ENCODE measurements around the gene SEC22A.
A peak's percentile ranks its signal among the peaks of the same experiment; 100 is the strongest.

Gene SEC22A

GRCh38 chr3:123246866-123247265, 45.1 kb downstream of the SEC22A start:
- Histone ChIP-seq H3K79me2 (no peaks in the 10 kb centered on the region), H3K36me3 (ENCODE audit: control insufficient read depth, insufficient read depth, low read length) (no peaks in the 10 kb centered on the region), H3K9ac (no peak overlapping the region), H3K27ac (peak overlapping the region; percentile 9), H3K4me1 (peaks cover 26% of the 10 kb centered on the region), H3K4me2 (ENCODE audit: low read length) (peak overlapping the region; percentile 46), H3K27me3 (ENCODE audit: control insufficient read depth, insufficient read depth, low read length) (no peaks in the 10 kb centered on the region), H3K9me3 (ENCODE audit: control insufficient read depth, low read length) (no peaks in the 10 kb centered on the region), H2AFZ (no peak overlapping the region), H3K4me3 (ENCODE audit: low read depth, low read length) (no peak overlapping the region)
- TF ChIP-seq, protein P1, sequence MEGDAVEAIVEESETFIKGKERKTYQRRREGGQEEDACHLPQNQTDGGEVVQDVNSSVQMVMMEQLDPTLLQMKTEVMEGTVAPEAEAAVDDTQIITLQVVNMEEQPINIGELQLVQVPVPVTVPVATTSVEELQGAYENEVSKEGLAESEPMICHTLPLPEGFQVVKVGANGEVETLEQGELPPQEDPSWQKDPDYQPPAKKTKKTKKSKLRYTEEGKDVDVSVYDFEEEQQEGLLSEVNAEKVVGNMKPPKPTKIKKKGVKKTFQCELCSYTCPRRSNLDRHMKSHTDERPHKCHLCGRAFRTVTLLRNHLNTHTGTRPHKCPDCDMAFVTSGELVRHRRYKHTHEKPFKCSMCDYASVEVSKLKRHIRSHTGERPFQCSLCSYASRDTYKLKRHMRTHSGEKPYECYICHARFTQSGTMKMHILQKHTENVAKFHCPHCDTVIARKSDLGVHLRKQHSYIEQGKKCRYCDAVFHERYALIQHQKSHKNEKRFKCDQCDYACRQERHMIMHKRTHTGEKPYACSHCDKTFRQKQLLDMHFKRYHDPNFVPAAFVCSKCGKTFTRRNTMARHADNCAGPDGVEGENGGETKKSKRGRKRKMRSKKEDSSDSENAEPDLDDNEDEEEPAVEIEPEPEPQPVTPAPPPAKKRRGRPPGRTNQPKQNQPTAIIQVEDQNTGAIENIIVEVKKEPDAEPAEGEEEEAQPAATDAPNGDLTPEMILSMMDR (IDR thresholded peaks at IDR 0.05): no peak

GRCh38 chr3:123256256-123256655, 54.5 kb downstream of the SEC22A start:
- H3K4me2 ChIP-seq (ENCODE audit: low read length): no peak overlapping the region
- H2AFZ ChIP-seq: no peak overlapping the region
- H3K79me2 ChIP-seq: no peaks in the 10 kb centered on the region
- TF ChIP-seq, protein P1 (IDR thresholded peaks at IDR 0.05): no peak
- H3K4me1 ChIP-seq: no peaks in the 10 kb centered on the region
- H3K4me3 ChIP-seq (ENCODE audit: low read depth, low read length): no peak overlapping the region
- no peak overlapping the region for H3K9ac ChIP-seq
- no peaks in the 10 kb centered on the region for H3K27me3 ChIP-seq (ENCODE audit: control insufficient read depth, insufficient read depth, low read length)
- no peaks in the 10 kb centered on the region for H3K9me3 ChIP-seq (ENCODE audit: control insufficient read depth, low read length)
- H3K27ac ChIP-seq: no peak overlapping the region
- H3K36me3 ChIP-seq (ENCODE audit: control insufficient read depth, insufficient read depth, low read length): no peaks in the 10 kb centered on the region

DNA sequence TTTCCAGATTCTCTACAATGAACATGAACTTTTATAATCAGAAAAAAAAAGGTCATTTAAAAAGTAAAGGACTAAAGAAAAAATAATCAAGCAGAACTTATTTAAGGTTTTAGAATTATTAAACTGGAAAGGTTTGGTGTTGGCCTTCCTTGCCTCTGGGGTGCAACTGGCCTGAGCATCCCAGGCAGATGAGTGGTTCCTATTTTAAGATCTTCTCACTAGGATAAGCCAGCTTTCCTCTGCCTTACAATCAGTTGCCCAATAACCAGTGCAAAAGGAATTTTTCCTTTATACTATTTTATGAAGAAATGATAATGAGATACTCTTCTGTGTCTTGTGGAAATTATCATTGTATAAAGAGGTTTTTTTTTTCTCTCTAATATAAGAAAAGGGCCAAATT, 56.6 kb downstream of the SEC22A start:
- Histone ChIP-seq H3K4me2 (ENCODE audit: low read length) (no peak overlapping the region), H3K36me3 (ENCODE audit: control insufficient read depth, insufficient read depth, low read length) (no peaks in the 10 kb centered on the region), H3K4me1 (no peaks in the 10 kb centered on the region), H3K4me3 (ENCODE audit: low read depth, low read length) (no peak overlapping the region), H3K27ac (no peak overlapping the region), H3K9ac (no peak overlapping the region), H3K27me3 (ENCODE audit: control insufficient read depth, insufficient read depth, low read length) (no peaks in the 10 kb centered on the region), H3K79me2 (no peaks in the 10 kb centered on the region), H3K9me3 (ENCODE audit: control insufficient read depth, low read length) (no peaks in the 10 kb centered on the region), H2AFZ (no peak overlapping the region)
- TF ChIP-seq, protein P1 (IDR thresholded peaks at IDR 0.05): no peak

GRCh38 chr3:123258811-123259420, 57.2 kb downstream of the SEC22A start:
- Histone ChIP-seq H3K4me2 (ENCODE audit: low read length) (no peak overlapping the region), H3K27me3 (ENCODE audit: control insufficient read depth, insufficient read depth, low read length) (no peaks in the 10 kb centered on the region), H3K9me3 (ENCODE audit: control insufficient read depth, low read length) (no peaks in the 10 kb centered on the region), H3K4me1 (no peaks in the 10 kb centered on the region), H3K27ac (no peak overlapping the region), H3K79me2 (no peaks in the 10 kb centered on the region), H2AFZ (no peak overlapping the region), H3K36me3 (ENCODE audit: control insufficient read depth, insufficient read depth, low read length) (no peaks in the 10 kb centered on the region), H3K4me3 (ENCODE audit: low read depth, low read length) (no peak overlapping the region), H3K9ac (no peak overlapping the region)
- TF ChIP-seq, protein P1 (IDR thresholded peaks at IDR 0.05): peak; percentile 66

GRCh38 chr3:123261666-123262065, 59.9 kb downstream of the SEC22A start:
- TF ChIP-seq, protein P1 (IDR thresholded peaks at IDR 0.05): no peak
- H3K36me3 ChIP-seq (ENCODE audit: control insufficient read depth, insufficient read depth, low read length): no peaks in the 10 kb centered on the region
- no peak overlapping the region for H3K9ac ChIP-seq

More at GRCh38 chr3:123261666-123262065, 59.9 kb downstream of the SEC22A start:
- no peak overlapping the region for H3K4me3 ChIP-seq (ENCODE audit: low read depth, low read length)
- no peaks in the 10 kb centered on the region for H3K9me3 ChIP-seq (ENCODE audit: control insufficient read depth, low read length)
- no peaks in the 10 kb centered on the region for H3K79me2 ChIP-seq
- no peak overlapping the region for H3K27ac ChIP-seq
- no peaks in the 10 kb centered on the region for H3K27me3 ChIP-seq (ENCODE audit: control insufficient read depth, insufficient read depth, low read length)
- no peaks in the 10 kb centered on the region for H3K4me1 ChIP-seq
- peak overlapping the region; percentile 50 for H3K4me2 ChIP-seq (ENCODE audit: low read length)
- H2AFZ ChIP-seq: no peak overlapping the region
